Activated naive CD4-positive, alpha-beta T cell treated with anti-CD3 and anti-CD28 coated beads, Interleukin-2, amount 50 U/mL, for 72 hours (primary cell): Measurements from ENCODE around the gene GJC1. TPM values are rescaled to one million over a fixed set of nuclear protein-coding genes. Genes with fewer than 3 reads are reported as not detected.

Experiments
- ATAC-seq, 2 donors: fragments of 150-1000 bp; cut with Tn5 transposase; 2 replicates each; pipeline ENCODE4 v1.10.0; 2021; ENCODE audit warnings: mild to moderate bottlenecking in 2 of 2, moderate library complexity in 2 of 2
- DNase-seq, 2 donors: peaks; one replicate each; pipeline ENCODE4 v3.0.0; 2021 to 2022; ENCODE audit warnings: low spot score in 2 of 2
- H3K27ac Mint-ChIP-seq, 2 donors: one replicate each; pipeline ENCODE4 v1.8.0; 2022; ENCODE audit warnings: mild to moderate bottlenecking in 2 of 2, mixed read lengths in 2 of 2
- H3K36me3 Mint-ChIP-seq, 2 donors: one replicate each; pipeline ENCODE4 v1.8.0; 2022; ENCODE audit warnings: mixed read lengths in 2 of 2
- H3K9me3 Mint-ChIP-seq, 2 donors: one replicate each; pipeline ENCODE4 v1.8.0; 2022; ENCODE audit warnings: mixed read lengths in 2 of 2
- total RNA-seq, 2 donors: library from RNA; stranded (reverse); gene quantifications; one replicate each; pipeline ENCODE4 v1.2.3, GENCODE V29; 2022

Gene GJC1
- 1 to 10 TPM; 2.5 to 6.4 TPM for total RNA-seq

- peak within 1 kb of the TSS; percentile 3 to 71 for H3K27ac Mint-ChIP-seq
- DNase-seq (peak; percentile 22 to 57), ATAC-seq (peak; percentile 73 to 75)
- no peaks in the 10 kb centered on the region for H3K9me3 Mint-ChIP-seq
- H3K36me3 Mint-ChIP-seq: peaks cover 5 to 8% of the 10 kb centered on the region in 2 donors
Measured at GRCh38 chr17:44829523-44830358, at the start of gene GJC1. Gene GJC1, minus strand, starts transcription at chr17:44830287. Its CDS starts 24,470 bp downstream, at chr17:44805817.

- Mint-ChIP-seq H3K27ac (no peak overlapping the region), H3K36me3 (peaks cover 15 to 17% of the 10 kb centered on the region in 2 donors), H3K9me3 (no peaks in the 10 kb centered on the region)
- DNase-seq (no peak), ATAC-seq (no peak)
Measured at GRCh38 chr17:44879376-44879775, 49.3 kb upstream of the GJC1 start.

DNA sequence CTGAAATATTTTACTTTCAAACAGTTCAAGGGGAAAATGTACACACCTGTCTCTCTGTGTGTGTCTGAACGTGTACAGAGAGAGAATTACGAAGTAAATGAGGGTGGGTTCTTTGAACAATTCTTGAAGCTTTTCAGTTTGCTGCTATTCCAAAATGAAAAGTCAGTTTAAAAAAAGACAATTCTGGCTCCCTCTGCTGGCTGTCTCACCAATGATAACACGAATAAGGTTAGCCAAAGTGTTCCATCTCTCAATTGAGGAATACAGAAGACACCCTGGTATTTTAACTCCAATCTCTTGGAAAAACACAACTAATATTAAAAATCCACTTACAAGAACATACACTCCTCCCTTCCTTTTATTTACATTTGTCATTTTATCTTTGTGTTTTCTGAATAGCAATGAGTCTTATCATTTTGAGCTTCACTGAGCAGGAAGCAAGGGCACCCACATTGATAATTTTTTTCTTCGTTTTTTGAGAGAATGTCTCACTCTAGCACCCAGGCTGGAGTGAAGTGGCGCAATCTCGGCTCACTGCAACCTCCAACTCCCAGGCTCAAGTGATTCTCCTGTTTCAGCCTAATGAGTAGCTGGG is 48.6 kb upstream of the GJC1 start:
- DNase-seq: no peak
- H3K27ac Mint-ChIP-seq: no peak overlapping the region
- no peak for ATAC-seq
- peaks cover 15 to 17% of the 10 kb centered on the region in 2 donors for H3K36me3 Mint-ChIP-seq
- no peaks in the 10 kb centered on the region for H3K9me3 Mint-ChIP-seq

GRCh38 chr17:44877121-44877520 is 47.0 kb upstream of the GJC1 start:
- DNase-seq (no peak), ATAC-seq (no peak)
- Mint-ChIP-seq H3K9me3 (no peaks in the 10 kb centered on the region), H3K27ac (no peak overlapping the region), H3K36me3 (peaks cover 6 to 11% of the 10 kb centered on the region in 2 donors)

GRCh38 chr17:44875761-44876160 is 45.7 kb upstream of the GJC1 start:
- ATAC-seq (no peak), DNase-seq (no peak)
- Mint-ChIP-seq H3K27ac (no peak overlapping the region), H3K36me3 (peaks cover 12 to 16% of the 10 kb centered on the region in 2 donors), H3K9me3 (no peaks in the 10 kb centered on the region)

DNA sequence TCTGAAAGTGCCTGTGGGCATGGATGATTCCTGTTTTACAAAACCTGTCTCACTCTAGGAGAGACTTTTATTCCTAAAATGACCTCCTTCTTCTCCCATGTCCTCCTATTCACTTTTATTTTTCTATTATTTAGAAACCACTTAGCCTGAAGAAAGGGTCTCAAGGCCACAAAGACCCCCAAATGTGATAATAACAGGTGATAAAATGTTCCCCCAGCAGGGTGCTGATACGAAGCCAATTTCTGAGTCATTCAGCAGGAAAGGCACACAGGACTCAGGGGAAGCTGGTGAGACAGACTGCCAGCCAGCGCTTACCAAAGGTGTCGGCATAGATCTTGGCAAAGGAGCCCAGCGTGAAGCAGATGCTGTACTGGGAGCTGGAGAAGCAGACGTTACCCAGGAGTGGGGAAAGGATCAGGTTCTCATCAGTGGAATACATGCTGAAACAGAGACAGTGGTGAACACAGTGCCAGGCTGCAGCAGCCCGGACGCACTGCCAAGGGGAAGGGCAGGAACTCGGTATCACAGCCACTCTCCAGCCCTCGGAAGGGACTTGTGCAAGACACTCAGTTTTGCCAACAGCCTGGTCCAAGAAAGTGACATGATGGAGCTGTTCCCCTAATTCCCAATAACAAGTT is 42.2 kb upstream of the GJC1 start:
- no peaks in the 10 kb centered on the region for H3K9me3 Mint-ChIP-seq
- DNase-seq: no peak
- H3K27ac Mint-ChIP-seq: peak overlapping the region; percentile 65 to 67
- no peak for ATAC-seq
- peaks cover 6 to 11% of the 10 kb centered on the region in 2 donors for H3K36me3 Mint-ChIP-seq

DNA sequence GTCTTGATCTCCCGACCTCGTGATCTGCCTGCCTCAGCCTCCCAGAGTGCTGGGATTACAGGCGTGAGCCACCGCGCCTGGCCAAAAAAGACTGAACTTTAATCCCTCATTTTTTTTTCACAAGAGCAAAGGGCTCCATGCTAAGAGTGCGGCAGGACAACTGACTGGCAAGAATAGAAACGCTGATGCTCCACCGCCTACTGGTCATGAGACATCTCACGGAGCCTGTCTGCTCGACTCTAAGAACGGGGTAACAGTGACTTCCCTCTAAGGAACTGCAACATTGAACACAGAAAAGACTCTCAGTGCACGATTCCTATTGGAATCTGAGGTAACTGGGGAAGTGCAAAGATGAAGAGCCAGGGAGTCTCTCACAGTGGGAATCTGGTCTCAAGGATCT is 41.5 kb upstream of the GJC1 start:
- ATAC-seq: no peak
- DNase-seq: no peak
- Mint-ChIP-seq H3K9me3 (no peaks in the 10 kb centered on the region), H3K27ac (peak overlapping the region in 1 of 2 donors; percentile 16), H3K36me3 (peaks cover 6 to 11% of the 10 kb centered on the region in 2 donors)

DNA sequence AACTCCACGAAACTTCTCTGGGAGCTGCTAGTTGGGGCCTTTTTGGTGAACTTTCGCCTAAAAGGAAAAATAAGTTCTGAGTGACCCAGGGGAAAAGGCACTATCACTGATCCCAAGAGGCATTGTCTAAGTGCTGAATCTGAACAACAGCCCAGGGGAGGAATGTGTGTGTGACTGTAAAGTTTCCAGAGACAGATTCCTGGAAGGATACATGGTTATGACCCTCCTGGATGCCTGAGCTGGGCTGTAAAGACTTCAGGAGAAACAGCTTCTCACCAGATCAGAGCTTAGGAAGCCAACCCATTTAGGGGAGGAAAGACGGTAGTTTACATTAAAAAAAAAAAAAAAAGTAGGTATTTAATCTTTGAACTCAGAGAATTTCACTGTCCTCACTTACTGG is 37.8 kb upstream of the GJC1 start:
- DNase-seq (no peak), ATAC-seq (no peak)
- Mint-ChIP-seq H3K36me3 (peaks cover 7 to 24% of the 10 kb centered on the region in 2 donors), H3K27ac (peak overlapping the region in 1 of 2 donors; percentile 50), H3K9me3 (no peaks in the 10 kb centered on the region)

DNA sequence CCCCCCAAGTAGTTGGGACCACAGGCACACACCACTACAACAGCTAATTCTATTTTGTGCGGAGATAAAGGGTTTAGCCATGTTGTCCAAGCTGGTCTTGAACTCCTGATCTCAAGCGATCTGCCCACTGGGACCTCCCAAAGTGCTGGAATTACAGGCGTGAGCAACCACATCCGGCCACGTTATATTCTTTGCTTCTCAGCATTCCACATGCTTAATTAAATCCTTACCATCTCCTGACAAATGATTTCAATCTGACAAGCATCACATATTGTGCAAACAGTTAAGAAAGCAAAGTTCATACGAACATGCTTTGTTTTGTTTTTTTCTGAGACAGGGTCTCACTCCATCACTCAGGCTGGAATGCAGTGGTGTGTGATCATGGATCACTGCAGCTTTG is 35.8 kb upstream of the GJC1 start:
- DNase-seq (no peak), ATAC-seq (no peak)
- Mint-ChIP-seq H3K9me3 (no peaks in the 10 kb centered on the region), H3K36me3 (peaks cover 11 to 15% of the 10 kb centered on the region in 2 donors), H3K27ac (no peak overlapping the region)

DNA sequence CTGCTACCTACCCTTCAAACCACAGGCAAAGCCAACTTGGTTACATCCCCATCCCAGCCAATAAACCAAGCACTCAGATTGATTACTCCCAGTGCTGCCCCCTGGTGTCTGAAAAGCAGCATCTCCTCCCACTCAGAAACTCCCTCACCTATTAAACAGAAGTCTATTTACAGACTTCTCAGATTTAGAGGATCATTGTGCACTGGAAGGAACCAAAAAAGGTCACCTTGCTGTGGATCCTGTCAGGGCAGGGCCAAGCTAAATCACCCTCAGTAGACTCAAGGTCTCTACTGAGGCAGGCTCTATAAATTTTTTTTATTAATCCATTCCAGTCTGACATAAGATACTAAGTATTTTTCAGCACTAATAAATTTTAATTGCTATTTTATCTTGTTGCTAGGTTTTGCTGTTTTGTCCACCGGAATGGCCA is 35.2 kb upstream of the GJC1 start:
- DNase-seq (peak in 1 of 2 donors; percentile 78), ATAC-seq (peak; percentile 58 to 75)
- Mint-ChIP-seq H3K9me3 (no peaks in the 10 kb centered on the region), H3K36me3 (peaks cover 11 to 15% of the 10 kb centered on the region in 2 donors), H3K27ac (no peak overlapping the region)

GRCh38 chr17:44864831-44865230 is 34.7 kb upstream of the GJC1 start:
- H3K9me3 Mint-ChIP-seq: no peaks in the 10 kb centered on the region
- DNase-seq (no peak), ATAC-seq (peak in 1 of 2 donors; percentile 18)
- peaks cover 11 to 18% of the 10 kb centered on the region in 2 donors for H3K36me3 Mint-ChIP-seq
- H3K27ac Mint-ChIP-seq: no peak overlapping the region

DNA sequence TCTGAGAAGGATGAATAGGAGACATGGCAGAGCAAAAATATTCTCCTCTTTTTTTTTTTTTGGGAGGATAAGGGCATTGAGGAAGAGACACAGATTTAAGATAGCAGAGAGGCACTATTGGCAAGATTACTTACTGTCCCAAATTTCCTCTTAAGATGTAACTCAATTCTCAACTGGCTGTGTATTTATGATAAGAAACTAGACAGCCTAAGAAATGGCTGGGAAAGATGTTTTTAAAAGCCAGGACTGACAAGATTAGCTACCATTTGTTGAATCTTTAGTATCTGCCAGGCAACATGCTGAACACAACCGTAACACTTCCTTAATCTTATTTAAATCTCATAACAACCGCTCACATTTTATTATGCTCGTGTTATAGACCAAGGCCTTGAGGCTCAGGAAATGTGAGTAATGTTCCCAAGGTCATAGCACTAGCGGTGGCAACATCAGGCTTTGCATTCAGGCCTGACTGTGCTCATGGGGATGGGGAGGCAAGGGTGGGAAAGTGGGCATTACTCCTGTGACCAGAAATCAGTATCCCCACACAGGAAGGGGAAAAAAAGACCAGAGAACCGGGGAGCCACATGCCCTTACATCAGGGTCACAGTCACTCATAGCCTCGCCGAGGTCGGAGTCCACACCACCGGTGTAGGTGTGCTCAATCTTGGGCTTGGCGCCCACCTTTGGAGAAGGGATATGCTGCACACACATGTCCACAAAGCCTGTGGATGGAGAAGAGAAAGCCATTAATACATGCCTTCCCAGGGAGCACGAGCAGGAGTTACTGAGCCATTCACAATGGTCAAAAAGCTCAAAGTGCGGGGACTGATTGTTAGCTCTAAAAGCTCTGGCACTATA is 33.2 kb upstream of the GJC1 start:
- DNase-seq (no peak), ATAC-seq (no peak)
- H3K27ac Mint-ChIP-seq: no peak overlapping the region
- peaks cover 11 to 21% of the 10 kb centered on the region in 2 donors for H3K36me3 Mint-ChIP-seq
- H3K9me3 Mint-ChIP-seq: no peaks in the 10 kb centered on the region

- no peak overlapping the region for H3K27ac Mint-ChIP-seq
- no peak for ATAC-seq
- no peaks in the 10 kb centered on the region for H3K9me3 Mint-ChIP-seq
- peaks cover 11 to 21% of the 10 kb centered on the region in 2 donors for H3K36me3 Mint-ChIP-seq
- DNase-seq: no peak
Measured at GRCh38 chr17:44862278-44862914, 32.3 kb upstream of the GJC1 start.

- H3K27ac Mint-ChIP-seq: no peak overlapping the region
- H3K9me3 Mint-ChIP-seq: no peaks in the 10 kb centered on the region
- H3K36me3 Mint-ChIP-seq: peaks cover 13 to 18% of the 10 kb centered on the region in 2 donors
- DNase-seq (no peak), ATAC-seq (no peak)
Measured at GRCh38 chr17:44859701-44860100, 29.6 kb upstream of the GJC1 start.

GRCh38 chr17:44854192-44854591 is 24.1 kb upstream of the GJC1 start:
- no peak for ATAC-seq
- Mint-ChIP-seq H3K36me3 (peaks cover 0 to 14% of the 10 kb centered on the region in 2 donors), H3K9me3 (no peaks in the 10 kb centered on the region), H3K27ac (peak overlapping the region in 1 of 2 donors; percentile 8)
- DNase-seq: no peak

GRCh38 chr17:44850612-44851011 is 20.5 kb upstream of the GJC1 start:
- H3K27ac Mint-ChIP-seq: peak overlapping the region; percentile 16 to 63
- H3K36me3 Mint-ChIP-seq: peaks cover 0 to 14% of the 10 kb centered on the region in 2 donors
- no peak for DNase-seq
- H3K9me3 Mint-ChIP-seq: no peaks in the 10 kb centered on the region
- no peak for ATAC-seq
